H1 (cell line): ENCODE data around the gene C1orf116. TPM values are rescaled to one million over a fixed set of nuclear protein-coding genes. Genes with fewer than 3 reads are reported as not detected.

Experiments used
- CREB1 ChIP-seq: IDR thresholded peaks from 2 replicates; pipeline ENCODE4 v1.6.1; 2012; ENCODE audit warnings: inconsistent platforms
- EP300 ChIP-seq, 2 experiments: IDR thresholded peaks; 1 replicate in 1 of 2; 2 replicates in 1 of 2; pipeline ENCODE4 v1.6.1; 2011 to 2012; ENCODE audit warnings: low read depth in 2 of 2, low read length in 2 of 2, mild to moderate bottlenecking in 2 of 2, borderline replicate concordance in 1 of 2, inconsistent platforms in 1 of 2, moderate library complexity in 1 of 2
- GTF2F1 ChIP-seq: IDR thresholded peaks from 2 replicates; pipeline ENCODE4 v1.6.1; 2012; ENCODE audit warnings: low read depth, low read length, improper control_type of control experiment, borderline replicate concordance
- HDAC2 ChIP-seq, 2 experiments: fragments of 300-600 bp in 1 of 2; sonication (generic) in 1 of 2; IDR thresholded peaks; 2 replicates each; pipeline ENCODE4 v1.6.1; 2011 to 2012; ENCODE audit warnings: low read depth in 2 of 2, low read length in 2 of 2, mild to moderate bottlenecking in 2 of 2, moderate library complexity in 2 of 2, borderline replicate concordance in 1 of 2, inconsistent platforms in 1 of 2
- JUND ChIP-seq: IDR thresholded peaks from 2 replicates; pipeline ENCODE4 v1.6.1; 2011; ENCODE audit warnings: mild to moderate bottlenecking, improper control_type of control experiment, low read length
- NANOG ChIP-seq: IDR thresholded peaks from 2 replicates; pipeline ENCODE4 v1.6.1; 2011; ENCODE audit warnings: low read length, low read depth, mild to moderate bottlenecking, inconsistent platforms; ENCODE audit not compliant: insufficient read depth, poor library complexity, severe bottlenecking
- POLR2A ChIP-seq, 2 experiments: IDR thresholded peaks; 1 replicate in 1 of 2; 2 replicates in 1 of 2; pipeline ENCODE4 v1.6.1; 2011; ENCODE audit warnings: low read depth in 2 of 2, low read length in 2 of 2, mild to moderate bottlenecking in 2 of 2; ENCODE audit errors: control extremely low read depth in 1 of 2
- POLR2AphosphoS5 ChIP-seq: IDR thresholded peaks from 2 replicates; pipeline ENCODE4 v1.6.1; 2011; ENCODE audit warnings: low read depth, low read length
- RAD21 ChIP-seq, 2 experiments: IDR thresholded peaks in 1 of 2; conservative IDR thresholded peaks in 1 of 2; 2 replicates each; pipeline ENCODE4 v1.6.1; 2011; ENCODE audit warnings: low read depth in 2 of 2, low read length in 2 of 2, improper control_type of control experiment in 1 of 2, inconsistent platforms in 1 of 2, mild to moderate bottlenecking in 1 of 2, moderate library complexity in 1 of 2
- RBBP5 ChIP-seq: IDR thresholded peaks from 2 replicates; pipeline ENCODE4 v1.7.1; 2012; ENCODE audit warnings: low read depth, mild to moderate bottlenecking, inconsistent platforms, low read length, moderate library complexity, borderline replicate concordance
- SIN3A ChIP-seq, 2 experiments: IDR thresholded peaks in 1 of 2; conservative IDR thresholded peaks in 1 of 2; 2 replicates each; pipeline ENCODE4 v1.6.1; 2011 to 2012; ENCODE audit warnings: low read length in 2 of 2, improper control_type of control experiment in 1 of 2, low read depth in 1 of 2, mild to moderate bottlenecking in 1 of 2
- SP1 ChIP-seq: IDR thresholded peaks from 2 replicates; pipeline ENCODE4 v1.6.1; 2011; ENCODE audit warnings: low read depth, low read length
- TAF7 ChIP-seq: optimal IDR thresholded peaks from 2 replicates; pipeline ENCODE3; 2011; ENCODE audit warnings: low read depth, mild to moderate bottlenecking, inconsistent platforms, low read length, moderate library complexity, borderline replicate concordance
- ZNF274 ChIP-seq: IDR thresholded peaks from 2 replicates; pipeline ENCODE4 v1.7.0; 2012; ENCODE audit warnings: low read length, borderline replicate concordance; ENCODE audit errors: extremely low read depth
- polyA plus RNA-seq, 7 experiments: library from polyadenylated mRNA; depleted of rRNA in 3 of 7; stranded (reverse) in 5 of 7; unstranded in 2 of 7; fragments of >200 nt in 5 of 7; fragments of 200-250 nt in 2 of 7; gene quantifications; 1 replicate in 5 of 7; 2 replicates in 1 of 7; 4 replicates in 1 of 7; pipeline versions ENCODE4 v1.2.1 to v1.2.3, GENCODE V29; 2011 to 2013; ENCODE audit warnings: missing spikeins in 2 of 7, mixed read lengths in 2 of 7
- total RNA-seq: library from RNA; stranded (reverse); fragmentation: NEBNext Ultra II Directional; extraction: Animal tissue kit (Norgen Biotek cat#: 25700); gene quantifications from 2 replicates; pipeline ENCODE4 v1.2.1, GENCODE V29; 2021
- TF ChIP-seq, protein P1 (sequence below): IDR thresholded peaks from 2 replicates; pipeline ENCODE4 v1.6.1; 2012; ENCODE audit warnings: low read length, inconsistent platforms
- TF ChIP-seq, protein P2 (sequence below): IDR thresholded peaks from 2 replicates; pipeline ENCODE4 v1.6.1; 2011; ENCODE audit warnings: low read length, improper control_type of control experiment
- TF ChIP-seq, protein P3 (sequence below): IDR thresholded peaks from 2 replicates; pipeline ENCODE4 v1.6.1; 2011; ENCODE audit warnings: low read depth, mild to moderate bottlenecking, low read length; ENCODE audit not compliant: insufficient read depth

C1orf116 gene
- total and polyA plus RNA-seq, 2 of the 8 experiments (the other 6 are each of a cell fraction or from before 2014, with no cell fraction given): 2.2 to 3.9 TPM

DNA sequence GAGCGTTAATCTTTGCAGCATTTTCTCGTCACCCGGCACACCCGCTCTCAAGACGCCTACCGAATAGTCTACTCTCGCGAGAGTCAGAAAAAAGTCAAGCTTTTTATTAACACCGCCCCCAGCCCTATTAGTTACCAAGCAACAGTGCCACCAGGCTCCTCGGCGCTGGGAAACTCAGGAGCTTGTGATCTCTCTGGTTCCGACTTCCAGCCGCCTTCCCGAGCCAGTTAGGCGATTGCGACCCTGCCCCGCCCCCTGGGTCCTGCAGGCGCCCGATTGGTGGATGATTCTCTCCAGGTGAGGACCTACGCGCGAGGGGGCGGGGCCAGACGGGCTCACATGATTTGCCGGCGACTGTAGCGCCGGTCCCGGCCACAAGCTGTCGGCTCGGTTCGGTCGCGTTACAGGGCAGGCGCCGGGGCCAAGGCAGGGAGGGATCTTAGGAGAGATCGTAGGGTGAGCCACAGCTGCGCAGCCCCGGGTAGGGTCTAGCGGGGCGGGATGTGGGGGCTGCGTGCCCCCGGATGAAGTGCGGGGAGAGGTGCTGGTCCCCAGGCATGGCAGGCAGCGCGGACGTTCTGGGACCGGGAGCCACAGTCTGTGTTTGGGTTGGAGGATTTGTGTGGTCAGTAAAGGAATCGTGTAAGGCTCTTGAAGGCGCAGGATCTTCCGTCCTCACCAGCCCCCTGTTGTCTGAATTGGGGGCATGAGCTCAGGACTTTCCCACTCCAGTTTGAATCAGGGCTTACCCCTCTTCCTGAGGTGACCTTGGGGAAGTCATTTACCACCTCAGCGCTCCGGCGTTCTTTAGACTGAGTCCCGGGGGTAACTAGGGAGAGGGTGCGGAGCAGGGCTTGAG, 20.6 kb upstream of the C1orf116 start, which contains the start of gene PFKFB2 (continued):
- TF ChIP-seq, protein P1, sequence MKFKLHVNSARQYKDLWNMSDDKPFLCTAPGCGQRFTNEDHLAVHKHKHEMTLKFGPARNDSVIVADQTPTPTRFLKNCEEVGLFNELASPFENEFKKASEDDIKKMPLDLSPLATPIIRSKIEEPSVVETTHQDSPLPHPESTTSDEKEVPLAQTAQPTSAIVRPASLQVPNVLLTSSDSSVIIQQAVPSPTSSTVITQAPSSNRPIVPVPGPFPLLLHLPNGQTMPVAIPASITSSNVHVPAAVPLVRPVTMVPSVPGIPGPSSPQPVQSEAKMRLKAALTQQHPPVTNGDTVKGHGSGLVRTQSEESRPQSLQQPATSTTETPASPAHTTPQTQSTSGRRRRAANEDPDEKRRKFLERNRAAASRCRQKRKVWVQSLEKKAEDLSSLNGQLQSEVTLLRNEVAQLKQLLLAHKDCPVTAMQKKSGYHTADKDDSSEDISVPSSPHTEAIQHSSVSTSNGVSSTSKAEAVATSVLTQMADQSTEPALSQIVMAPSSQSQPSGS: 0 out of 2 replicates have a peak, but pooled peaks have one; percentile 35
- TF ChIP-seq, protein P2, sequence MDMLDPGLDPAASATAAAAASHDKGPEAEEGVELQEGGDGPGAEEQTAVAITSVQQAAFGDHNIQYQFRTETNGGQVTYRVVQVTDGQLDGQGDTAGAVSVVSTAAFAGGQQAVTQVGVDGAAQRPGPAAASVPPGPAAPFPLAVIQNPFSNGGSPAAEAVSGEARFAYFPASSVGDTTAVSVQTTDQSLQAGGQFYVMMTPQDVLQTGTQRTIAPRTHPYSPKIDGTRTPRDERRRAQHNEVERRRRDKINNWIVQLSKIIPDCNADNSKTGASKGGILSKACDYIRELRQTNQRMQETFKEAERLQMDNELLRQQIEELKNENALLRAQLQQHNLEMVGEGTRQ: peak; percentile 63
- TF ChIP-seq, protein P3, sequence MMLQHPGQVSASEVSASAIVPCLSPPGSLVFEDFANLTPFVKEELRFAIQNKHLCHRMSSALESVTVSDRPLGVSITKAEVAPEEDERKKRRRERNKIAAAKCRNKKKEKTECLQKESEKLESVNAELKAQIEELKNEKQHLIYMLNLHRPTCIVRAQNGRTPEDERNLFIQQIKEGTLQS: no peak
- TF ChIP-seq SP1 (peak; percentile 53; the same call in 1 of the 2 replicates), GTF2F1 (0 out of 2 replicates have a peak, but pooled peaks have one; percentile 32), NANOG (peak; percentile 35), HDAC2 (IDR thresholded peaks at IDR 0.05; ENCODE audit: borderline replicate concordance in 1 of 2, low read depth in 2 of 2, low read length in 2 of 2) (peak in 1 of 2 experiments; percentile 42; a peak in 1 of 4 replicates), POLR2AphosphoS5 (peak; percentile 94), TAF7 (peak; percentile 45), RBBP5 (no peak; the same call in 1 of the 2 replicates), JUND (peak; percentile 11; the same call in 1 of the 2 replicates), SIN3A (conservative IDR thresholded peaks at IDR 0.05 in 1 of 2, IDR thresholded peaks at IDR 0.05 in 1 of 2; ENCODE audit: low read depth in 1 of 2, low read length in 2 of 2) (peak in 1 of 2 experiments; percentile 77; a peak in 3 of 4 replicates), POLR2A (IDR thresholded peaks at IDR 0.05; ENCODE audit: control extremely low read depth in 1 of 2, low read depth in 2 of 2, low read length in 2 of 2) (peak; percentile 88 to 93), RAD21 (IDR thresholded peaks at IDR 0.05 in 1 of 2, conservative IDR thresholded peaks at IDR 0.05 in 1 of 2; ENCODE audit: low read depth in 2 of 2, low read length in 2 of 2) (peak in 1 of 2 experiments; percentile 1; a peak in 2 of 4 replicates), EP300 (IDR thresholded peaks at IDR 0.05; ENCODE audit: borderline replicate concordance in 1 of 2, low read depth in 2 of 2, low read length in 2 of 2) (no peak; a peak in 1 of 3 replicates), ZNF274 (no peak), CREB1 (peak; percentile 79)
